ENCODE results near the gene APOM. TPM values are rescaled to one million over a fixed set of nuclear protein-coding genes. Genes with fewer than 3 reads are reported as not detected.
A peak's percentile ranks its signal among the peaks of the same experiment; 100 is the strongest.

The APOM gene
- total RNA-seq, 1 donor from 2014 or later: 2.6 TPM

- Histone ChIP-seq H3K27me3 (no peaks in the 10 kb centered on the region), H3K9me3 (no peaks in the 10 kb centered on the region), H3K4me3 (peak within 1 kb of the TSS; percentile 33), H3K4me1 (peaks cover 5% of the 10 kb centered on the region), H3K27ac (peak within 1 kb of the TSS; percentile 51), H3K36me3 (no peaks in the 10 kb centered on the region)
- intact Hi-C loops (cut with DNase I): no loop called here
- no peak for TF ChIP-seq CTCF (IDR thresholded peaks at IDR 0.05)
- DNase-seq (no peak), ATAC-seq (peak; percentile 70)
Observed at GRCh38 chr6:31614684-31615578, 40.8 kb upstream of the APOM start, which contains the start of gene AIF1. TSS of gene AIF1 (plus strand) at chr6:31615234. CDS start at chr6:31615330, 96 bp downstream.

DNA sequence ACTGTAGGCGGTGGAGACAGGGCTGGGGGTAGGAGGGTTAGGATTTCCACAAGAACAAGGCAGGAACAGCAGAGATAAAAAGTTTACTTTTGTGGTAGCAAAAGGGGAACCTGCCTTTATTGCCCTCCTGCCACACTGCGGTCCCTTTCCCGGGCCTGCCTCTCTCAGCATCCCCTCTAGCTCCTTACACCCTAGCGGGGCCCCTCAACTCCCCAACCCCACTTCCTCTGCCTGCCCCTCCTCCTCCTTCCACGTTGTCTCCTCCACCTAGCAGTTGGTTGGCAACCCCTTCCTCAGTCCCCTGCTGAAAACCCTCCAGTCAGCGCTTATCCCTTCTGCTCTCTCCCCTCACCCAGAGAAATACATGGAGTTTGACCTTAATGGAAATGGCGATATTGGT lies 39.9 kb upstream of the APOM start:
- peak overlapping the region; percentile 33 for H3K4me3 ChIP-seq
- TF ChIP-seq CTCF (IDR thresholded peaks at IDR 0.05): no peak
- H3K27me3 ChIP-seq: no peaks in the 10 kb centered on the region
- H3K27ac ChIP-seq: peak overlapping the region; percentile 51
- peaks cover 5% of the 10 kb centered on the region for H3K4me1 ChIP-seq
- H3K36me3 ChIP-seq: no peaks in the 10 kb centered on the region
- ATAC-seq: no peak
- no peaks in the 10 kb centered on the region for H3K9me3 ChIP-seq
- intact Hi-C loops (cut with DNase I): no loop called here
- DNase-seq: no peak

DNA sequence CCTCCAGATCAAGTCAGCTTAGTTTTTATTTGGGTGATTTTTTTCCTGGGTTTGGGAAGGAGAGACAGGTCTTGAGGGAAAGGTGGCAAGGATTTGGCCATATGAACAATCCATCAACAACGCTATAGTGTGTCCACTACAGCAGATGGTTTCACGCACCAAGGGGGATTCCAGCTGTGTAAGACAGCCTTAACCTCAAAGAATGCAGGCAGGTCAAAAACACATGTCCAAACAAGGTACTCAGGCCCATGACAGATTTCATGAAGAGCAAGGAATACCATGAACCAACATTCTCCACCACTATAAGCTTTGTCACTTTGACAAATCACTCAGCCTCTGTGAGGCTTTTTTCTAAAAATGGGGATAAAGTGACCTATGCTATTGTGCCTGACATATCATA lies 38.7 kb upstream of the APOM start:
- intact Hi-C loops (cut with DNase I): no loop called here
- Histone ChIP-seq H3K4me1 (peaks cover 12% of the 10 kb centered on the region), H3K9me3 (no peaks in the 10 kb centered on the region), H3K27ac (no peak overlapping the region), H3K4me3 (no peak overlapping the region), H3K36me3 (no peaks in the 10 kb centered on the region), H3K27me3 (no peaks in the 10 kb centered on the region)
- ATAC-seq (no peak), DNase-seq (no peak)
- TF ChIP-seq CTCF (IDR thresholded peaks at IDR 0.05): no peak

GRCh38 chr6:31619805-31620585 lies 35.7 kb upstream of the APOM start:
- no peaks in the 10 kb centered on the region for H3K9me3 ChIP-seq

More at GRCh38 chr6:31619805-31620585, 35.7 kb upstream of the APOM start:
- no peak for TF ChIP-seq CTCF (IDR thresholded peaks at IDR 0.05)
- ATAC-seq: peak; percentile 93
- intact Hi-C loops (cut with DNase I): no loop called here
- Histone ChIP-seq H3K36me3 (peaks cover 18% of the 10 kb centered on the region), H3K27me3 (no peaks in the 10 kb centered on the region), H3K4me1 (peaks cover 21% of the 10 kb centered on the region), H3K27ac (peak overlapping the region; percentile 97), H3K4me3 (peak overlapping the region; percentile 76)
- peak; percentile 99 for DNase-seq

Data from upper lobe of right lung (tissue), 1 donor.